GM12891 (cell line): ENCODE results near the gene GALNT10. TPM values are rescaled to one million over a fixed set of nuclear protein-coding genes. Genes with fewer than 3 reads are reported as not detected.
"Not testable (repeated sequence)": the region's sequence is repeated elsewhere in the genome, so short reads cannot be mapped to it uniquely, and the experiment has no call there.

ENCODE experiments used
- DNase-seq: peaks from one replicate; pipeline ENCODE4 v3.0.0; 2011; ENCODE audit warnings: low spot score; ENCODE audit not compliant: insufficient read length
- FAIRE-seq: peaks from 2 replicates; lab custom pipeline; 2011; peaks lifted over from hg19 to GRCh38; lab: Jason Lieb, UNC
- PAX5 ChIP-seq: IDR thresholded peaks from 2 replicates; pipeline ENCODE4 v1.6.1; 2011; ENCODE audit warnings: low read length, moderate library complexity, mild to moderate bottlenecking; ENCODE audit not compliant: insufficient read depth, severe bottlenecking
- POLR2A ChIP-seq: IDR thresholded peaks from 2 replicates; pipeline ENCODE4 v1.6.1; 2011; ENCODE audit warnings: low read depth, low read length, control low read depth
- POLR2AphosphoS5 ChIP-seq: IDR thresholded peaks from 2 replicates; pipeline ENCODE4 v1.6.1; 2011; ENCODE audit warnings: low read depth, low read length, control low read depth
- POU2F2 ChIP-seq: IDR thresholded peaks from 2 replicates; pipeline ENCODE4 v1.6.1; 2011; ENCODE audit warnings: low read depth, mild to moderate bottlenecking, control low read depth, low read length, moderate library complexity
- SPI1 ChIP-seq: IDR thresholded peaks from 2 replicates; pipeline ENCODE4 v1.6.1; 2011; ENCODE audit warnings: low read depth, low read length, control low read depth
- TAF1 ChIP-seq: IDR thresholded peaks from 2 replicates; pipeline ENCODE4 v1.6.1; 2011; ENCODE audit warnings: low read depth, low read length, control low read depth
- polyA plus RNA-seq: library from polyadenylated mRNA; unstranded; fragments of >200 nt; gene quantifications from one replicate; pipeline ENCODE4 v1.2.1, GENCODE V29; 2012; ENCODE audit warnings: low read depth, missing spikeins, inconsistent platforms; ENCODE audit not compliant: missing spikeins

GALNT10 gene, protein sequence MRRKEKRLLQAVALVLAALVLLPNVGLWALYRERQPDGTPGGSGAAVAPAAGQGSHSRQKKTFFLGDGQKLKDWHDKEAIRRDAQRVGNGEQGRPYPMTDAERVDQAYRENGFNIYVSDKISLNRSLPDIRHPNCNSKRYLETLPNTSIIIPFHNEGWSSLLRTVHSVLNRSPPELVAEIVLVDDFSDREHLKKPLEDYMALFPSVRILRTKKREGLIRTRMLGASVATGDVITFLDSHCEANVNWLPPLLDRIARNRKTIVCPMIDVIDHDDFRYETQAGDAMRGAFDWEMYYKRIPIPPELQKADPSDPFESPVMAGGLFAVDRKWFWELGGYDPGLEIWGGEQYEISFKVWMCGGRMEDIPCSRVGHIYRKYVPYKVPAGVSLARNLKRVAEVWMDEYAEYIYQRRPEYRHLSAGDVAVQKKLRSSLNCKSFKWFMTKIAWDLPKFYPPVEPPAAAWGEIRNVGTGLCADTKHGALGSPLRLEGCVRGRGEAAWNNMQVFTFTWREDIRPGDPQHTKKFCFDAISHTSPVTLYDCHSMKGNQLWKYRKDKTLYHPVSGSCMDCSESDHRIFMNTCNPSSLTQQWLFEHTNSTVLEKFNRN
- 10.5 TPM for polyA plus RNA-seq

DNA sequence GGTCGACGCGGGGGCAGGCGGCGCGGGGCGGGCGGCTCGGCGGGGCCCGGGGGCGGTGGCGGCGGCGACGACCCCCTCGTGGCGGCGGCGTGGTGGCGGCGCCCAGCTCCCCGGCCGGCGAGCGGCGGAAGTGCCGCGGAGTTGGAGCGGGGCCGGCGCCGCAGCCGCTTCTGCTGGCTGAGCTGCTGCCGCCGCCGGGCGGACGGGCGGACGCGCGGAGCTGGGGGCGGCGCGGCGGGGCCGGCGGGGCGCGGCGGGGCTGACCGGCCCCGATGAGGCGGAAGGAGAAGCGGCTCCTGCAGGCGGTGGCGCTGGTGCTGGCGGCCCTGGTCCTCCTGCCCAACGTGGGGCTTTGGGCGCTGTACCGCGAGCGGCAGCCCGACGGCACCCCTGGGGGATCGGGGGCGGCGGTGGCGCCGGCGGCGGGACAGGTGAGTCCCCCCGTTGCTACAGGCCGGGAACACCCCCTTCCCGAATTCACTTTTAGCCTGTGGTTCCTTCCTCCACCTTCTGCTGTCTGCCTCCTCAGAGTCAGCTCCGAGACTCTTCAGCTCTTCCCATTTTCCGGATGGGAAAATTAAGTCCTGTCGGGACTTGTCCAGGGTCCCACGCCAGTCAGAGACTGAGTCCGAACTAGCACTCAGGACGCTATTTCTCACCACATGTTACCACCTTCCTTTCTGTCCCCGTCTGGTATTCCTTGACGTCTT is at the start of gene GALNT10:
Gene GALNT10 (plus strand): TSS at position 139 of the 710 bp plus-strand sequence. CDS start 134 bp downstream, at position 273.
- peak; percentile 55 for TF ChIP-seq POLR2A
- TF ChIP-seq PAX5: no peak
- TF ChIP-seq POU2F2: no peak
- TF ChIP-seq TAF1: peak; percentile 96
- 0 out of 2 replicates have a peak, but pooled peaks have one; percentile 29 for TF ChIP-seq POLR2AphosphoS5
- no peak; the same call in 1 of the 2 replicates for TF ChIP-seq SPI1
- FAIRE-seq (no peak), DNase-seq (peak; percentile 80)

DNA sequence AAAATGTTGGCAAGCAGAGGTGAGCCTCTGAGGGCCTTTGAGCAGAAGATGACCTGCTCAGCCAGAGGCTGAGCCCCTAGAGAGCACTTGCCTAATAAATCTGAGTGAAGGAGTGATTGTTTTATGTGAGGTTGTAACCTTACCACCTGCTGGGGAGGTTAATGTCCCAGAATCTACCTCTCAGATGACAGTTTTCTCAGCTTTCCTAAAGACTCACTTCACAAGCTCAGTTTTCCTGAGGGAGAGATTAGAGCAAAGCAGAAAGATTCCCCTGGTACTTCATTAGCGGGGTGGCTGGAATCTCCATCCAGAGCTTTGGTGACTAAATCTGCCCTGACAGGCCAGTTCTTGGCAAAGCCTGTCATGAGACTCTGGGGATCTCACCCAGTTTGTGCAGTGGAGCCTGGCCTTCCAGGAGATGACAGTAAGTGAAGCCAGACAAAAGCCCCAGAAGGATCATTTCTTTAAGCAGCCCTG is 48.8 kb upstream of the GALNT10 start:
- no peak for TF ChIP-seq POU2F2
- TF ChIP-seq POLR2A: no peak
- no peak for TF ChIP-seq TAF1
- TF ChIP-seq SPI1: no peak
- no peak for TF ChIP-seq PAX5
- TF ChIP-seq POLR2AphosphoS5: no peak
- no peak for FAIRE-seq
- DNase-seq: no peak

DNA sequence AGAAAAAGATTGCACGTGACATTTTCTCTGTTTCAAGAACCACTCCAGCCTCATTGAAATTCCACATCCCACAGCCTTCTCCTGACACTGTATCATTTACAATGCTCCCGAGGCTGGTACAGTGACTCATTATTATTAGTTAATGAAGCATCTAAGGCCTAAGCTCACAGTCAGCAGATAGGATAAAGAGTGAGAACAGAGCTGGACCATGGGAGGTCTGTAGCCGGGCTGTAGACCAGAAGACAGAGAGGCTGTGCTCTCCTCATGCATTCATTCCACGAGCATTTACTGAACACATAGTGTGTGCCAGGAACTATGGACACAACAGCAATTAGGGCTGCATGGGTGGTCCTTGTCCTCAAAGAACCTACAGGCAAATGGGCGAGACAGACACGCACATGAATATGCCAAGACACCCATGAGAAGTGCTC is 47.3 kb upstream of the GALNT10 start:
- DNase-seq (no peak), FAIRE-seq (no peak)
- TF ChIP-seq POU2F2: no peak
- no peak for TF ChIP-seq POLR2AphosphoS5
- TF ChIP-seq POLR2A: no peak

DNA sequence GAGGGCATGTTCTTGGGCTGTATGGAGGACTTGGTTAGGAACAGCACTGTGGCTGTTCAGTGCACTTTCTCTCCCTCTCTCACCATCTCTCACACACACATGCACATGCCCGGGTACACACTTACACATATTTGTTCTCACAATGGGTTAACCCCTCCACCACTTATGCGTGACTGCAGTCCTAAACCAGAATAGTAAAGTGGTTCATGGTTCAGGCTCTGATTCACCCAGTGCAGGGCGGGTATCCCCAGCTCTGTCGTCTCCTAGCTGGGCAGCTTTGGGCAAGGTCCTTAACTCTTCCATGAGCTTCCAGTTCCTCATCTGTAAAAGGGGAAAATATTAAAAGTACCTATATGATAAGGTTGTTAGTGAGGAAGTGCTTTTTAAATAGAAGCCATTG is 45.3 kb upstream of the GALNT10 start:
- no peak for FAIRE-seq
- DNase-seq: no peak
- TF ChIP-seq POLR2AphosphoS5: no peak
- no peak for TF ChIP-seq POU2F2

DNA sequence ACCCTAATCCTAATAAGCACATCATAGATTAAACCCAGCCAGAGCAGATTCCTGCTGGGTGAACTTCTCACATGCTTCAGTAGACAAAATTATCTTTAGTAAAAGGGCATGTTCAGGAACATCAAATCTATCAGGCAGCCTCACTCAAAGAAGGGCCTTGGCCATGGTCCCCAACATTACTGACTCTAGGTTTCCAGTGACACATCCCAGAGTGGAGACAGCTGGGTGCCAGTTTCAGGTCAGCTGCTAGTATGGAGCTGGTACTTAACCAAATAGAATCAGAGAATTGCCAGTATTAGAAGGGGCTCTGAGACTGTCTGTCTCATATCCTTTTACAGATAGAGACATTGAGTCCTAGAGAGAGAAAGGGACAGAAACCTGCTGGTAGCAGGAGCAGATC is 44.1 kb upstream of the GALNT10 start:
- TF ChIP-seq POLR2A (no peak), POU2F2 (no peak), POLR2AphosphoS5 (no peak), PAX5 (no peak), SPI1 (no peak), TAF1 (no peak)
- DNase-seq: no peak
- no peak for FAIRE-seq

DNA sequence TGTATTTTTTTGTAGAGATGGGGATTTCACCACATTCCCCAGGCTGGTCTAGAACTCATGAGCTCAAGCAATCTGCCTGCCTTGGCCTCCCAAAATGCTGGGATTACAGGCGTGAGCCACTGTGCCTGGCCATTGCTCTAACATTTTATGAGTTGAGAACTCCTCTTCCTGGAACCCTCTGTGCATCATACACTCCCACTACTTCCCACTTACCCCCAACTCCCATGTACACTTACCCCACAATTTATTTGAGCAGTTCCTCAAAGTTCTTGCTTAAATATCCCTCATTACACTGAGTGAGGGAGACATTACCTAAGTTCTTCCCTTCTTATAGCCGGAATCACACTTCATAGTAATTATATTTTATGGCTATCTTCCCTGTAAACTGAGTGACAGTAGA is 42.9 kb upstream of the GALNT10 start:
- FAIRE-seq (no peak), DNase-seq (no peak)
- TF ChIP-seq POU2F2: no peak

DNA sequence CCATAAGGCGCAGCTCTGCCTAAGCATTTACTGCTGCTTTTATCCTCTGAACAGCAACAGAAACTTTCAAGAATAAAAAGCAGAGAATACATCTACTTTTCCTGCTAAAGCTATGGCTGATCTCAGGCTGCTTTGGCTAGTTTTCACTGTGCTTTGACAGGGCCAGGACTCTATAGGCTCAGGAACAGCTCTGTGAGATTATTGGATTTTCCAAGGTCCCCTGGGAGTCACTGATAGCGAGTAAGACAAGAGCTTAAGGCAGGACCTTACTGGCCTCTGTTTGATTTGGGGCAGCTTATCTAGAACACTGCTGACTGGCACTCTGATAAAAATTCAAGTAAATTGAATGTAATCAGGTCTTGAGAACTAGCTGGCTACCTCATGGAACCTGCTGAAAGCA is 40.1 kb upstream of the GALNT10 start:
- not testable (repeated sequence) for FAIRE-seq

DNA sequence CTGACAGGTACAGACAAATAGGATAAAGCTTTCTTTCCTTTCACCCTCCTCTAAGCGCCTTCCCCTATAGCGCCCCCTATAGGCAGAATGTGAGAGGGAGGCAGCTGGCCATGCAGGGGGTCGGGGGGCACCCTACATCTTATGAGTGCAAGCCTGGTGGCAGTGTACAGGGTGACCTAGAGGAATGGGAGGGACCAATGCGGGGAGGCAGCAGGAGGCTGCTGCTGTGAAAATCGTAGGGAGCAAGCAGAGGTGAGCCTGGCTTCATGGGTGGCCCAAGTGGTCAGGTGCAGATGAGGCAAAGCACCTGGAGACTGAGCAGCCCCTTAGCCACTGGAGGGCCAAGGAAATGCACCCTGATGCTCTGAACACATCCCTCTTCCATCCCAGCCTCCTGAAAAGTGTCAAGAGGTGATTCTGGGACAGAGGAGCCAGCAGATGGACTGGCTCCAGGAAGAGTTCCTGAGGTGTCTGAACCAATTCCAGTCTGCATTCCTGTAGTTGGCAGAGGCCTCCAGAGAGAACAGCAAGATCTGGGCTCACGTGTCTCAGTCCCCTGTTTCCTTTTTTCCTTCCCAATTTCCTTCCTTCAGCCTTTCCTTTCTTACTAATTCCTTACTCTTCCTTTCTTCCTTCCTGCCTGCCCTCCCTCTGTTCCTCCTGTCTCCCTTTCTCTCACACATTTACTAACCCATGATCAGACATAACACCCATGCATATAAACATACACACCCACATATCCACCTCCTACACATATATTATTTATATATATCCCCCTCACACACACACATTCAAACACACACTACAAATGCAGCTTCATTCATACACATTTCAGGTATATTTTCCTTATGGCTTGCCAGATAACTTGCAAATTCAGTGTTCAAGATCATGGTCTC is 32.8 kb upstream of the GALNT10 start:
- DNase-seq (no peak), FAIRE-seq (no peak)
- no peak for TF ChIP-seq PAX5
- TF ChIP-seq POLR2AphosphoS5: no peak
- TF ChIP-seq POLR2A: no peak
- TF ChIP-seq TAF1: no peak
- TF ChIP-seq SPI1: no peak
- no peak for TF ChIP-seq POU2F2

More for the DNA sequence above, 40.1 kb upstream of the GALNT10 start:
- DNase-seq: not testable (repeated sequence)

DNA sequence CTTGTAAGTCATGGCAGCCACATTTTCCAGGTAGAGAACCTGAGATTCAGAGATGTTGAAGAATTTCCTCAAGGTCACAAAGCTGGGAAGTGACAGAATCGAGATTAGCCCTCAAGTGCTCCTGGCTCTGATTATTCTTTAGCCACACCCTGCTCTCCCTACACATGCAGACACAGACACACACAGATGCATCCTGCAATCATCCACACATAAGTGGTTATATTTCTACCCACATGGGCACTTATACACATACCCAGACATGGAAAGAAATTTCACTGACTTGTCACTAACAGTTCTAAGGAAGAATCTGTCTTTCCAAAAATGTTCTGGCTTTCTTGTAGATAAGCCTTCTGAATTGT is 32.2 kb upstream of the GALNT10 start:
- TF ChIP-seq POU2F2: no peak
- TF ChIP-seq PAX5: no peak
- no peak for TF ChIP-seq POLR2AphosphoS5
- no peak for TF ChIP-seq TAF1
- TF ChIP-seq SPI1: no peak
- TF ChIP-seq POLR2A: no peak
- FAIRE-seq: no peak
- DNase-seq: no peak
